Urinary bladder (tissue), 4 donors: ENCODE data around the gene CLEC6A. TPM values are rescaled to one million over a fixed set of nuclear protein-coding genes. Genes with fewer than 3 reads are reported as not detected.
"Not testable (repeated sequence)": the region's sequence is repeated elsewhere in the genome, so short reads cannot be mapped to it uniquely, and the experiment has no call there.

Experiments
- DNase-seq: peaks from one replicate; pipeline ENCODE4 v3.0.0-alpha.2; 2015; ENCODE audit errors: extremely low spot score
- H3K27ac ChIP-seq: one replicate; pipeline ENCODE4 v1.5.1; 2013; ENCODE audit warnings: low read depth, mild to moderate bottlenecking, moderate library complexity
- H3K36me3 ChIP-seq: one replicate; pipeline ENCODE4 v1.6.1; 2013; ENCODE audit warnings: mild to moderate bottlenecking, moderate library complexity; ENCODE audit not compliant: insufficient read depth
- H3K4me1 ChIP-seq: one replicate; pipeline ENCODE4 v1.6.1; 2013; ENCODE audit warnings: mild to moderate bottlenecking, moderate library complexity; ENCODE audit not compliant: insufficient read depth
- H3K4me3 ChIP-seq: one replicate; pipeline ENCODE4 v1.5.1; 2013; ENCODE audit warnings: low read depth, low read length
- WGBS: extraction: QIAGEN DNeasy Blood & Tissue Kit; methylation state at CpG from one replicate; pipeline ENCODE4 v1.1.7; 2013; 5-methylcytosine and 5-hydroxymethylcytosine counted together
- polyA plus RNA-seq: library from polyadenylated mRNA; stranded (reverse); fragments of 200-250 nt; gene quantifications from one replicate; pipeline ENCODE4 v1.2.3, GENCODE V29; 2013
- total RNA-seq: library from RNA; depleted of rRNA; stranded (reverse); fragments of >200 nt; gene quantifications from one replicate; pipeline ENCODE4 v1.2.3, GENCODE V29; 2014
- donor health status: healthy with polysubstance abuse.
- donor health status: healthy.

CLEC6A gene
- total and polyA plus RNA-seq, 2 donors, result not detected

GRCh38 chr12:8466241-8466640 is 10.5 kb downstream of the CLEC6A start:
- Histone ChIP-seq H3K4me3 (no peak overlapping the region), H3K27ac (no peak overlapping the region), H3K36me3 (no peaks in the 10 kb centered on the region), H3K4me1 (no peaks in the 10 kb centered on the region)
- DNase-seq, result no peak

GRCh38 chr12:8471090-8471489 is 15.3 kb downstream of the CLEC6A start:
- Histone ChIP-seq H3K4me1 (no peaks in the 10 kb centered on the region), H3K4me3 (no peak overlapping the region), H3K27ac (no peak overlapping the region), H3K36me3 (no peaks in the 10 kb centered on the region)
- 65% methylated on average over 1 of the region's 1 CpG for WGBS
- no peak for DNase-seq

GRCh38 chr12:8475508-8476203 is 19.9 kb downstream of the CLEC6A start:
- Histone ChIP-seq H3K4me1 (no peaks in the 10 kb centered on the region), H3K27ac (no peak overlapping the region), H3K4me3 (no peak overlapping the region), H3K36me3 (no peaks in the 10 kb centered on the region)
- DNase-seq, result no peak

GRCh38 chr12:8482571-8483061 is 26.9 kb downstream of the CLEC6A start:
- 77% methylated on average over 2 of the region's 2 CpGs for WGBS
- Histone ChIP-seq H3K4me3 (no peak overlapping the region), H3K4me1 (no peaks in the 10 kb centered on the region), H3K36me3 (no peaks in the 10 kb centered on the region), H3K27ac (no peak overlapping the region)
- DNase-seq, result no peak

DNA sequence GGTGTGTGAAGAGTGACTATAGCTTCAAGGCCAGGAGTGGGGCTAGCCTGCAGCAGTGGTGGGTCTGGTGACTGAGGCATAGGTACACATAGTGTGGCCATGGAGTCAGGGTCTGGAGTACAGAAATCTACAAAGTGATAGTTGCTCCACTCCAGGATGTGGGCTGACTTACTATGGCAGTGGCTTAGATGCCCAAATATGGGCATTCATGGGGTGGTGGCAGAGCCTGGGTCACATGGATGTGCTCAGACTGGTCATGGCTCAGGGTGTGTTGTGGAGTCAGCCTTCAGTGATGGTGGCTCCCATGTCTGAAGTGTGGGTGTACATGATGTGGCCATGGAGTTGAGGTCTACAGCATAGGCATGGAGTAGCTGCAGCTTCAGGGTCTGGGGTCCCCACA is 27.3 kb downstream of the CLEC6A start:
- Histone ChIP-seq H3K36me3 (no peaks in the 10 kb centered on the region), H3K4me3 (no peak overlapping the region), H3K4me1 (no peaks in the 10 kb centered on the region), H3K27ac (no peak overlapping the region)
- no peak for DNase-seq

- DNase-seq, result no peak
- no peaks in the 10 kb centered on the region for H3K36me3 ChIP-seq
- WGBS, result 78% methylated on average over 5 of the region's 5 CpGs
- no peak overlapping the region for H3K4me3 ChIP-seq
- no peak overlapping the region for H3K27ac ChIP-seq
- no peaks in the 10 kb centered on the region for H3K4me1 ChIP-seq
Measured at GRCh38 chr12:8491646-8492530, 36.1 kb downstream of the CLEC6A start.

- 41% methylated on average over 2 of the region's 2 CpGs for WGBS
- H3K27ac ChIP-seq, result no peak overlapping the region
- H3K36me3 ChIP-seq, result no peaks in the 10 kb centered on the region
- no peak overlapping the region for H3K4me3 ChIP-seq
- DNase-seq, result no peak
- no peaks in the 10 kb centered on the region for H3K4me1 ChIP-seq
Measured at GRCh38 chr12:8493084-8493483, 37.3 kb downstream of the CLEC6A start.

DNA sequence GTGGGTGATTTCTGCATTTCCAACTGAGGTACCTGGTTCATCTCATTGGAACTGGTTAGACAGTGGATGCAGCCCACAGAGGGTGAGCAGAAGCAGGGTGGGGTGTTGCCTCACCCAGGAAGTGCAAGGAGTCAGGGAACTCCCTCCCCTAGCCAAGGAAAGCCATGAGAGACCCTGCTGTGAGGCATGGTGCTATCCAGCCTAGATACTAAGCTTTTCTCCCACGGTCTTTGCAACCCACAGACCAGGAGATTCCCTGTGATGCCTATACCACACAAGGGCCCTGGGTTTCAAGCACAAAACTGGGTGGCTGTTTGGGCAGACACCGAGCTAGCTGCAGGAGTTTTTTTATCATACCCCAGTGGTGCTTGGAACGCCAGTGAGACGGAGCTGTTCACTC is 39.9 kb downstream of the CLEC6A start:
- H3K4me1 ChIP-seq, H3K27ac ChIP-seq, DNase-seq, H3K36me3 ChIP-seq, H3K4me3 ChIP-seq: not testable (repeated sequence)
- WGBS, result 84% methylated on average over 4 of the region's 4 CpGs

GRCh38 chr12:8496074-8496473 is 40.3 kb downstream of the CLEC6A start:
- 49% methylated on average over 7 of the region's 7 CpGs for WGBS
- not testable (repeated sequence) for H3K27ac ChIP-seq, DNase-seq, H3K4me3 ChIP-seq, H3K4me1 ChIP-seq, H3K36me3 ChIP-seq

- DNase-seq, result no peak
- Histone ChIP-seq H3K36me3 (no peaks in the 10 kb centered on the region), H3K4me1 (no peaks in the 10 kb centered on the region), H3K27ac (no peak overlapping the region), H3K4me3 (no peak overlapping the region)
- WGBS, result 43% methylated on average over 4 of the region's 4 CpGs
Measured at GRCh38 chr12:8499616-8500015, 43.9 kb downstream of the CLEC6A start.

DNA sequence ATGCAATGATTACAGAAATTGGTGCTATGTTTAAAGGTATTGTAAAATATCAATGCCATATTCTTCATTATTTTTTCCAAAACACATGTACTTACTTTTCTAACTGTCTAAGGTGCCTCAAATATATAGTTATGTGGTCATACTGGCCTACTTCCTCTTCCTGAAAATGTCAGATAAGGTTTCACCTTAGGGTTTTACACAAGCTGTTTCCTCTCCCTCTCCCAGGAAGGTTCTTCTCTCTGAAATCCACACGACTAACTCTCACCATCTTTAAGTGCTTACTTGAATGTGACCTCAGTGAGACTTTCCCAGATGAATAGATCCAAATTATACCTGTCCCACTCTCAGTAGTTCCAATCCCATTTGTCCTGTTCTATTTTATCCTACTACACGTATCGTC is 46.0 kb downstream of the CLEC6A start:
- 57% methylated on average over 3 of the region's 3 CpGs for WGBS
- DNase-seq, result no peak
- Histone ChIP-seq H3K36me3 (no peaks in the 10 kb centered on the region), H3K4me1 (no peaks in the 10 kb centered on the region), H3K27ac (no peak overlapping the region), H3K4me3 (no peak overlapping the region)

DNA sequence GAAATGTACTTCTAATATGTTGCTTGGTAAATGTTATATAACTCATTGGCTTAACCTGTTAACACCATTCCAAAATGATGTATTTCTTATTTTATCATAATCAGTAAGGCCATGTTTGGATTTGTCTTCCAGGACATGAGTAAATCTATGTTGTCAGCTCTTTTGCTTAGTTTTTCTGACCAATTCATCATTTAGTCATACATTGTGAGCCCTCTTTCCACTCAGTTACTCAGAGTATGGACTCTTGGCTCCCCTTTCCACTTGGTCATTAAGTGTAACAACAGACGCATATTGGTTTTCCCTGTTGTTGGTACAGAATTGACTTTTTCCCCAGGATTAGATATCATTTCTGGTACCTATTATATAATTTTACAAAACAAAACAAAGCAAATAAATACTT is 48.6 kb downstream of the CLEC6A start:
- H3K4me1 ChIP-seq, result no peaks in the 10 kb centered on the region
- no peak overlapping the region for H3K4me3 ChIP-seq
- no peak overlapping the region for H3K27ac ChIP-seq
- no peaks in the 10 kb centered on the region for H3K36me3 ChIP-seq
- no peak for DNase-seq
- WGBS, result 84% methylated on average over 1 of the region's 1 CpG

GRCh38 chr12:8507596-8507995 is 51.8 kb downstream of the CLEC6A start:
- Histone ChIP-seq H3K4me1 (no peaks in the 10 kb centered on the region), H3K4me3 (no peak overlapping the region), H3K27ac (no peak overlapping the region), H3K36me3 (no peaks in the 10 kb centered on the region)
- WGBS, result 77% methylated on average over 3 of the region's 3 CpGs
- no peak for DNase-seq

- Histone ChIP-seq H3K27ac (no peak overlapping the region), H3K36me3 (no peaks in the 10 kb centered on the region), H3K4me1 (no peaks in the 10 kb centered on the region), H3K4me3 (no peak overlapping the region)
- no peak for DNase-seq
- 80% methylated on average over 3 of the region's 3 CpGs for WGBS
Measured at GRCh38 chr12:8508223-8508622, 52.5 kb downstream of the CLEC6A start.
